IMR-90 (cell line): ENCODE measurements around the gene PIP5K1B. TPM values are rescaled to one million over a fixed set of nuclear protein-coding genes. Genes with fewer than 3 reads are reported as not detected.

Experiments
- ATAC-seq: fragments of 200-7000 bp; cut with Tn5 transposase; 2 replicates; pipeline ENCODE4 v1.9.1; 2020; ENCODE audit warnings: low read depth, mild to moderate bottlenecking, moderate library complexity
- BruUV-seq: library from RNA; stranded (reverse); fragments of 400-500 nt; replicated peaks from 2 replicates; lab custom pipeline; 2021; lab: Mats Ljungman, UMichigan
- CTCF ChIA-PET: fragments of 300-600 bp; formaldehyde crosslinking; extraction: SDS; loops from one replicate; lab custom pipeline; 2021; ENCODE audit warnings: antibody characterized with exemption; lab: Yijun Ruan, JAX
- POLR2A ChIA-PET: fragments of 300-600 bp; sonication (Branson Sonifier 250); formaldehyde crosslinking; loops from one replicate; lab custom pipeline; 2022; ENCODE audit warnings: antibody characterized with exemption; ENCODE audit not compliant: unreplicated experiment; lab: Charles Lee
- DNase-seq: peaks from one replicate; pipeline ENCODE4 v3.0.0; 2013
- H2AFZ ChIP-seq: replicated peaks from 2 replicates; pipeline ENCODE3; 2013; ENCODE audit warnings: low read length, mild to moderate bottlenecking; ENCODE audit not compliant: poor library complexity
- H2AK5ac ChIP-seq: 2 replicates; pipeline ENCODE4 v1.6.1; 2013; ENCODE audit warnings: low read depth, low read length, inconsistent platforms
- H2AK9ac ChIP-seq: replicated peaks from 2 replicates; pipeline ENCODE3; 2013; ENCODE audit warnings: mild to moderate bottlenecking, low read depth, low read length, moderate library complexity; ENCODE audit not compliant: poor library complexity
- H2BK120ac ChIP-seq: 2 replicates; pipeline ENCODE4 v1.6.1; 2013; ENCODE audit warnings: low read depth, low read length, inconsistent platforms
- H2BK15ac ChIP-seq: 3 replicates; pipeline ENCODE4 v1.6.1; 2013; ENCODE audit warnings: low read depth, low read length, inconsistent platforms
- H2BK20ac ChIP-seq: 2 replicates; pipeline ENCODE4 v1.6.1; 2013; ENCODE audit warnings: low read depth, mild to moderate bottlenecking, inconsistent platforms, low read length, moderate library complexity
- H2BK5ac ChIP-seq: 2 replicates; pipeline ENCODE4 v1.6.1; 2013; ENCODE audit warnings: mild to moderate bottlenecking, low read depth, low read length, inconsistent platforms; ENCODE audit not compliant: poor library complexity, severe bottlenecking
- H3K14ac ChIP-seq: replicated peaks from 2 replicates; pipeline ENCODE4 v1.6.1; 2013; ENCODE audit warnings: low read depth, low read length, inconsistent platforms
- H3K18ac ChIP-seq: 2 replicates; pipeline ENCODE4 v1.6.1; 2013; ENCODE audit warnings: low read depth, low read length, control low read depth
- H3K23ac ChIP-seq: 2 replicates; pipeline ENCODE4 v1.6.1; 2013; ENCODE audit warnings: low read depth, low read length, inconsistent platforms
- H3K27ac ChIP-seq: 2 replicates; pipeline ENCODE4 v1.5.1; 2013; ENCODE audit warnings: mild to moderate bottlenecking, control low read depth, low read length; ENCODE audit not compliant: insufficient read depth
- H3K27me3 ChIP-seq: 2 replicates; pipeline ENCODE4 v1.6.1; 2013; ENCODE audit warnings: low read length; ENCODE audit not compliant: control insufficient read depth, insufficient read depth
- H3K36me3 ChIP-seq: 2 replicates; pipeline ENCODE4 v1.6.1; 2013; ENCODE audit warnings: low read length, mixed read lengths; ENCODE audit not compliant: control insufficient read depth, insufficient read depth
- H3K4ac ChIP-seq: 2 replicates; pipeline ENCODE4 v1.6.1; 2013; ENCODE audit warnings: low read depth, low read length, inconsistent platforms
- H3K4me1 ChIP-seq: 2 replicates; pipeline ENCODE4 v1.6.1; 2013; ENCODE audit warnings: low read length, mixed read lengths; ENCODE audit not compliant: control insufficient read depth, insufficient read depth
- H3K4me2 ChIP-seq: 2 replicates; pipeline ENCODE4 v1.6.1; 2013; ENCODE audit warnings: low read depth, mild to moderate bottlenecking, control low read depth, low read length, moderate library complexity
- H3K4me3 ChIP-seq: 2 replicates; pipeline ENCODE4 v1.5.1; 2013; ENCODE audit warnings: low read depth, mild to moderate bottlenecking, control low read depth, low read length, moderate library complexity; ENCODE audit not compliant: insufficient read depth
- H3K56ac ChIP-seq: 2 replicates; pipeline ENCODE4 v1.6.1; 2013; ENCODE audit warnings: low read length, inconsistent platforms; ENCODE audit not compliant: insufficient read depth; ENCODE audit errors: extremely low read depth
- H3K79me1 ChIP-seq, 2 experiments: 2 replicates each; pipeline ENCODE4 v1.6.1; 2013; ENCODE audit warnings: low read length in 2 of 2, inconsistent platforms in 1 of 2, low read depth in 1 of 2
- H3K9ac ChIP-seq: 2 replicates; pipeline ENCODE4 v1.6.1; 2013; ENCODE audit warnings: low read depth, low read length, control low read depth
- H3K9me1 ChIP-seq: 2 replicates; pipeline ENCODE4 v1.6.1; 2013; ENCODE audit warnings: low read length, inconsistent platforms; ENCODE audit not compliant: insufficient read depth
- H3K9me3 ChIP-seq: 2 replicates; pipeline ENCODE4 v1.6.1; 2013; ENCODE audit warnings: low read length; ENCODE audit not compliant: control insufficient read depth, insufficient read depth
- H4K20me1 ChIP-seq: 2 replicates; pipeline ENCODE4 v1.6.1; 2013; ENCODE audit warnings: low read length, inconsistent platforms; ENCODE audit not compliant: insufficient read depth
- H4K5ac ChIP-seq: 2 replicates; pipeline ENCODE4 v1.6.1; 2013; ENCODE audit warnings: mild to moderate bottlenecking, low read depth, low read length, control low read depth
- H4K8ac ChIP-seq, 2 experiments: 2 replicates each; pipeline ENCODE4 v1.6.1; 2013; ENCODE audit warnings: low read depth in 2 of 2, low read length in 2 of 2, control low read depth in 1 of 2, inconsistent platforms in 1 of 2
- H4K91ac ChIP-seq: 2 replicates; pipeline ENCODE4 v1.6.1; 2013; ENCODE audit warnings: low read depth, low read length, inconsistent platforms; ENCODE audit not compliant: insufficient read depth
- BHLHE40 ChIP-seq: fragments of 150-350 bp; IDR thresholded peaks from 2 replicates; pipeline ENCODE4 v1.6.1; 2016; ENCODE audit warnings: mild to moderate bottlenecking, low read depth, low read length
- CEBPB ChIP-seq: IDR thresholded peaks from 2 replicates; pipeline ENCODE4 v1.6.1; 2012; ENCODE audit warnings: low read depth, low read length, improper control_type of control experiment
- CHD1 ChIP-seq: IDR thresholded peaks from 2 replicates; pipeline ENCODE4 v1.6.1; 2012; ENCODE audit warnings: low read depth, low read length, improper control_type of control experiment
- CTCF ChIP-seq: conservative IDR thresholded peaks from 2 replicates; pipeline ENCODE4 v1.5.1; 2012; ENCODE audit warnings: mild to moderate bottlenecking, low read depth, low read length, improper control_type of control experiment
- ELK1 ChIP-seq: fragments of 150-350 bp; IDR thresholded peaks from 2 replicates; pipeline ENCODE4 v1.6.1; 2016; ENCODE audit warnings: low read depth, mild to moderate bottlenecking, low read length, moderate library complexity, borderline replicate concordance
- FOS ChIP-seq: fragments of 150-350 bp; IDR thresholded peaks from 2 replicates; pipeline ENCODE4 v1.6.1; 2016; ENCODE audit warnings: low read depth, low read length
- MAFK ChIP-seq: IDR thresholded peaks from 2 replicates; pipeline ENCODE4 v1.6.1; 2012; ENCODE audit warnings: low read depth, low read length, improper control_type of control experiment
- MAZ ChIP-seq: IDR thresholded peaks from 2 replicates; pipeline ENCODE4 v1.6.1; 2012; ENCODE audit warnings: low read depth, mild to moderate bottlenecking, low read length, improper control_type of control experiment, moderate library complexity, borderline replicate concordance
- MXI1 ChIP-seq: IDR thresholded peaks from 2 replicates; pipeline ENCODE4 v1.6.1; 2012; ENCODE audit warnings: low read depth, mild to moderate bottlenecking, low read length, moderate library complexity, borderline replicate concordance
- NFE2L2 ChIP-seq: fragments of 150-350 bp; IDR thresholded peaks from 2 replicates; pipeline ENCODE4 v1.6.1; 2016; ENCODE audit warnings: low read depth, mild to moderate bottlenecking, low read length
- POLR2A ChIP-seq: IDR thresholded peaks from 2 replicates; pipeline ENCODE4 v1.6.1; 2012; ENCODE audit warnings: mild to moderate bottlenecking, low read depth, low read length
- RAD21 ChIP-seq: IDR thresholded peaks from 2 replicates; pipeline ENCODE4 v1.6.1; 2012; ENCODE audit warnings: low read length, improper control_type of control experiment
- RCOR1 ChIP-seq: IDR thresholded peaks from 2 replicates; pipeline ENCODE4 v1.6.1; 2012; ENCODE audit warnings: mild to moderate bottlenecking, low read length, improper control_type of control experiment; ENCODE audit not compliant: insufficient replicate concordance
- RFX5 ChIP-seq: IDR thresholded peaks from 2 replicates; pipeline ENCODE4 v1.8.0; 2012; ENCODE audit warnings: low read depth, mild to moderate bottlenecking, low read length, moderate library complexity
- SMC3 ChIP-seq: fragments of 150-350 bp; IDR thresholded peaks from 2 replicates; pipeline ENCODE4 v1.6.1; 2016; ENCODE audit warnings: low read depth, mild to moderate bottlenecking, antibody characterized with exemption, low read length, moderate library complexity
- USF2 ChIP-seq: fragments of 150-350 bp; IDR thresholded peaks from 2 replicates; pipeline ENCODE4 v1.6.1; 2017; ENCODE audit warnings: mild to moderate bottlenecking, antibody characterized with exemption, low read length, low read depth
- WGBS, 2 experiments: methylation state at CpG; one replicate each; pipeline versions ENCODE4 v1.1.5 to v1.1.7; 2013; ENCODE audit warnings: missing lambda C conversion rate in 2 of 2; ENCODE audit not compliant: insufficient read length in 1 of 2; ENCODE audit errors: extremely low coverage in 2 of 2; 5-methylcytosine and 5-hydroxymethylcytosine counted together
- dilution Hi-C: fragments of 300-500 bp; cut with HindIII; formaldehyde crosslinking; loops from one replicate; pipeline ENCODE4 v1.14.3; 2018; ENCODE audit warnings: low sequenced_read_pairs; ENCODE audit not compliant: unreplicated experiment
- in situ Hi-C: fragments of 300-500 bp; cut with MboI; formaldehyde crosslinking; loops from 3 replicates; pipeline ENCODE4 v1.14.3; 2019; ENCODE audit warnings: low sequenced_read_pairs, inconsistent platforms, mixed read lengths
- intact Hi-C: fragments of 100-400 bp; cut with micrococcal nuclease; formaldehyde crosslinking; loops from 2 replicates; pipeline ENCODE4 v1.10.0; 2022
- polyA plus RNA-seq, 3 experiments: library from polyadenylated mRNA; depleted of rRNA; stranded (reverse); fragments of >200 nt; gene quantifications; 2 replicates each; pipeline ENCODE4 v1.2.3, GENCODE V29; 2012; ENCODE audit warnings: low replicate concordance in 1 of 3
- total RNA-seq: library from RNA; depleted of rRNA; stranded (reverse); fragments of >200 nt; gene quantifications from 2 replicates; pipeline ENCODE4 v1.2.3, GENCODE V29; 2012

PIP5K1B gene
- total and polyA plus RNA-seq, 2 of the 4 experiments (the other 2 are of a cell fraction), result not detected

- no peak overlapping the region for H3K23ac ChIP-seq
- no peak overlapping the region for H2BK20ac ChIP-seq
- H3K9ac ChIP-seq, result no peak overlapping the region
- no peaks in the 10 kb centered on the region for H3K36me3 ChIP-seq
- no peak overlapping the region for H2AFZ ChIP-seq
- H3K27ac ChIP-seq, result no peak overlapping the region
- H3K4me3 ChIP-seq, result no peak overlapping the region
- H2BK15ac ChIP-seq, result no peak overlapping the region
- no peak overlapping the region for H3K4ac ChIP-seq
- WGBS, 2 experiments, result no CpG with 5 or more reads among the region's 3 CpGs
- no peak overlapping the region for H3K4me2 ChIP-seq
- ChIA-PET CTCF (interaction anchor here (0.6 to 1.0 kb wide), 2 partner anchors 15 to 120 kb away, joined by 4 to 8 read pairs; partner anchors contain the start of gene FXN), POLR2A (no interaction called here)
- no peak overlapping the region for H3K56ac ChIP-seq
- no peak overlapping the region for H2BK120ac ChIP-seq
- peaks cover 16% of the 10 kb centered on the region for H3K27me3 ChIP-seq
- H2BK5ac ChIP-seq, result no peak overlapping the region
- no peak overlapping the region for H4K91ac ChIP-seq
- no peaks in the 10 kb centered on the region for H3K9me1 ChIP-seq
- H3K4me1 ChIP-seq, result no peaks in the 10 kb centered on the region
- no peak overlapping the region for H2AK5ac ChIP-seq
- H3K79me1 ChIP-seq, result no peaks in the 10 kb centered on the region
- no peak overlapping the region for H3K18ac ChIP-seq
- H2AK9ac ChIP-seq, result no peak overlapping the region
- dilution Hi-C loops, result no loop called here
- H3K14ac ChIP-seq, result no peak overlapping the region
- no peaks in the 10 kb centered on the region for H4K20me1 ChIP-seq
- TF ChIP-seq BHLHE40 (no peak), RFX5 (no peak), CEBPB (no peak), MAZ (no peak), ELK1 (no peak), FOS (no peak), RAD21 (no peak), POLR2A (no peak), NFE2L2 (no peak), SMC3 (no peak), MAFK (no peak), RCOR1 (no peak), USF2 (no peak), MXI1 (no peak), CHD1 (no peak), CTCF (no peak)
- ATAC-seq (no peak), DNase-seq (no peak)
- H3K9me3 ChIP-seq, result no peaks in the 10 kb centered on the region
- no TSS peak for BruUV-seq
- intact Hi-C loops, result loop anchor here (1.0 to 10.0 kb wide), 2 partner anchors 159 to 315 kb away; partner anchors contain the start of gene PIP5K1B
- H4K5ac ChIP-seq, result no peak overlapping the region
- H4K8ac ChIP-seq, result no peak overlapping the region
- in situ Hi-C loops, result no loop called here
Measured at GRCh38 chr9:69019808-69020207, 314.8 kb downstream of the PIP5K1B start.
